GM21576 (cell line): ENCODE data around the gene JADE1.
A peak's percentile ranks its signal among the peaks of the same experiment; 100 is the strongest.

Experiments used
- ATAC-seq: cut with Tn5 transposase; IDR thresholded peaks from one replicate; pipeline ENCODE4 v1.9.1; 2021; ENCODE audit warnings: mild to moderate bottlenecking, moderate library complexity; ENCODE audit not compliant: unreplicated experiment

Gene JADE1

DNA sequence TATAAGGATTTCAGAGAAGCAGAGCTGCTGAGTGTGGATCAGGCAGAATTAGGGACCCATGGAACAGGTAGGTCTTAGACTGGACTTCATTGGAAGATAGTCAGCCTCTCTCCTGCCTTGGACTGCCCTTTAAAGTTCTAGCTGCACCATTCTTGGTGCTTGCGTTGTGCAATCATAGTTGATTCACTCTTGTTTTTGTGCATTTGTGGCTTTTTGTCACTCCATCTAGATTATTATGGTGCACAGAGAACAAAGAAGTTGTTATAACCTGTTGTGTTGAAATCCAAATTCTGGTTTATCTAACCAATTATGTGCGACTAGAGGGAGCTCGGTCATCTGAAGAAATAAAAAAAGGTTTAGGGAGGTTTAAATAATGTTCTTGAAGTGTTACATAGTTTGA, 59.3 kb downstream of the JADE1 start:
- ATAC-seq, result no peak

DNA sequence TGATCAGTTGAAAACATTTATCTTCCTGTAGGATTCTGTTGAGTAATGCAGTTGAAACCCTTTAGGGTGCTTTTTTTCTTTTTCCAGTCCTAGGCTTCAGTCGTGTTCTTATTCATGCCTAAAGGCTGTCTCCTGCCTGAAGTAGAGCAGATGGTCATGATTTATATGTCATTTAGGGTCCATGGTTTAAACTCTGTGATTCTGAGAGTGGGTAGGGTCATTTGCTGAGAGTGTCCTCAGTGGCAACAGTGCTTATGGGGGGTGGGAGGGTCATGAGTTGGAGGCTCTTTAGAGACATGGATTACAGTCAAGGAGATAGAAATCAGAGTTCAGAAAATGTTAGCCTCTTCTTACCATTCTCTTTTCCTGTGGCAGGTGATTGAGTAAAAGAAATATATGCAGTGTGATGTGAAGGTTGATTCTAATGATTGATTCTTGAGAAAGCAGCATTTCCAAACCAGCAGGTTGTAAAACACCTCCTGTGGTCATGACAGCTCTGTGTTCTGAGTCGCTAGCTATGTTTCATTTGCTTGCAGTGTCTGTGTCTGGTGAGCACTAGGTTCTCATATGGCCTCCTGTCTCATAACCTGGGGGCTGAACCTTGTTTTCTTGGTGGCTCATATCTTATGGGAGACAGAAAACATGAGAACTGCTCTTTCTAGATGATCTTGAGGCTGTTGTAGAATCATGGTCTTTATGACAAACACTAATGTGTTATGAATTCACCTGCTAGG, 60.4 kb downstream of the JADE1 start:
- no peak for ATAC-seq

DNA sequence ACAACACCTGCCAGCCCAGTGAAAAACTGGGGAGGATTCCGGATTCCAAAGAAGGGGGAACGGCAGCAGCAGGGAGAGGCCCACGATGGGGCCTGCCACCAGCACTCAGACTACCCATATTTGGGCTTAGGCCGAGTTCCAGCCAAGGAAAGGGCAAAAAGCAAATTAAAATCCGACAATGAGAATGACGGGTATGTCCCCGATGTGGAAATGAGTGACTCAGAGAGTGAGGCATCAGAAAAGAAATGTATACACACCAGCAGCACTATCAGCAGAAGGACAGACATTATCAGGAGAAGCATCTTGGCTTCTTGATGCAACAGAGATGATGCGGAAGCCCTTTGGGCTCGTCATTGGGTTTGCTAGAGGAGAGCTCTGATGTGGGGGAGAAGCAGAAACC, 62.4 kb downstream of the JADE1 start:
- ATAC-seq, result no peak

DNA sequence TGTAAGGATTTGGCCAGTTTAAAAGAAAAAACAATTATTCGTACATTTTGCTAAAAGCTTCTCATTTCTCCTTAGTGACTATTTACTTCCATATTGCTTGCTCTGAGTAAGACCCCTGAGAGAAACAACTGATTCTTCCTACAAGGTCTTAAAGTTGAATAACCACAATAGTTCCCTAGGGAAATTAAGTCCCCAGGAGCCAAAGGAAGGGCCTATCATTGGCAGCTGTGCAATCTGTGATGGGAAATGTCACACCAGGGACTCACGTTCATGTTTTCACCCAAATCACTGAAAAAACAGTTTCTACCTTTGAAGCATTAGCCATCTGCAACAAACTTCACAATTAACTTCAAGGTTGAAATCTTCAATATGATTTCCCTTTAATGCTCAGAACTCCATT, 66.7 kb downstream of the JADE1 start:
- no peak for ATAC-seq

DNA sequence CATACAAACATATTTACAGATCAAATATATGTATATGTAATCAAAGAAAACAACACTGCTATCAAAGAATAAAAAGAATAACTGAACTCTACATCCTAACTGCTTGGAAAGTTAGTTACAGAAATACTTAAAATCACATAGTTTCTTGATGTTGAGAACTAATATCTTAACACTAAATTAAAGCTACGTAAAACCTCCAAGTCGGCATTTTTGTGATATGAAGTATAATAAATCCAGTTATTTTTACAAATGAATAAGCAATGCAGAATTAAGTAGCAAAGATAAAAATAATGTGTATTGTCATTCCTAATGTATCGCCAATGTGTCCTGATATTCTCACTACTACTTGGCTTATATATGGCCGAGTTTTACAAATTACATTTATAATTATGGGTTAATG, 68.4 kb downstream of the JADE1 start:
- ATAC-seq, result no peak

DNA sequence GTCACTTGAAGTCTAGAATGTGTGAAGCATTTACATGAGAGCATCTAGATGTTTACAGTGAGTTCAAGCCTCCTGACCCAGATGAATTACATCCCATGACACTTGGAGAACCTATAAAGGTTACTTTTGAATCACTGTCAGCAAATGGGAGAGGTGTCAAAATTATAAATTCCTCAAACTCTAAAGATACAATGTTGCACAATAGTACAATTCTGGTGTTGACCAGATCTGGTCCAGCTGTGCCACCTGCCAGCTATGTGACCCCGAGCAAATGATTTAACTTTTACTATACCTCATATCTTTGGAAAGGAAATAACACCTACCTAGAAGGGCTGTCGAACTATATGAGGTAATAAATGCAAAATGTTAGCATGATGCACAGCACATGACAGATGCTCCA, 69.8 kb downstream of the JADE1 start:
- no peak for ATAC-seq

DNA sequence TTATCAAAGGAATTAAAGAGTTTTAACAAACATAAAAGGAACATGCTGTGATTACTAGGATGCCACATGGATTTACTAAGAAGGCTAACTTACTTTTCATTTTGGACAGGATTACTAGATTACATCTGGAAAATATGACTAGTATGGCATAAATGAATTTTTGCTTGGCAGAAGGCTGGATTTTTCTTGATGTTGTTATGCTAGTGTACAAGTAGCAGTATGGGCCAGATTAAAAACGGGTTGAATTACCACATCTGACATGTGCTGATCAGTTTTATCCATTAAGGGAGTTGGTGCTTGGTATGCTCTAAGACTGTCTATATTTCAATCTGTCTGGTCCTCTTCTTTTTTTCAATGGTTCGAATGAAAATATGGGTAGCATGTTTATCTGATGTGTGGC, 70.5 kb downstream of the JADE1 start:
- ATAC-seq, result no peak

DNA sequence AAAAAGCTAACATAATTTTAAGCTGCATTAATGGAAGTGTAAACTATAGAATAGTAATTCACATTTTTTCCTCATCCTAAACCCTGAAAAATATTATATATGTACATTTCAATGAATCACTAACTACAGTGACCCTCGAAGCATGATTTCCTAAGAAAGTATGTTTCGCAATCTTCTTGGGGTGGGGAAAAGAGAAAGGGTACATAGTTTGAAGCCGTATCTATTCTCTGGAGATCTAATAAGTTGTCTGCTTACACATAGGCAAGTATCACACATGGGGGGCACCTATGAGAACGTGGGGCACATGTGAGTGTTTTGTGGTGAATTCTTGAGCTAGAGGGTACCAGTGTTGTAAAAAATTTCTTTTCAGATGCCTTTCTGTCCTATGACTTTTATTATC, 71.2 kb downstream of the JADE1 start:
- no peak for ATAC-seq

DNA sequence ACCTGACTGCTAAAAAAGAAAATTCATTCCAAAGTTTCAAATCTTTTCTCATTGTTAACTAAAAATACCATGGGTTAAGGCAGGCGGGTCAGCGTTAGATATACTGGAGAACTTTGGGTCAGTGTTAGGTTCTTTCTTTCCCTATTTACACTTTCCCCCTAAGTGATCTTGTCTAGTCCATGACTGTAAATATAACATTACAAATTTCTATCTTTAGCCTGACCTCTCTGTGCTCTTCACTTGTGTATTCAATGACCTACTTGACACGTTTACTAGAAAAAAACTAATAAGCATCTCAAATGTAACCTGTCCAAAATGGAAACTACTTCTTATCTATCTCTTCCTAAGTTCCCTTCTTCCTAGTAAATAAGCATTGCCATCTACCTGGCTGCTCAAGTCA, 95.3 kb downstream of the JADE1 start:
- ATAC-seq, result no peak

DNA sequence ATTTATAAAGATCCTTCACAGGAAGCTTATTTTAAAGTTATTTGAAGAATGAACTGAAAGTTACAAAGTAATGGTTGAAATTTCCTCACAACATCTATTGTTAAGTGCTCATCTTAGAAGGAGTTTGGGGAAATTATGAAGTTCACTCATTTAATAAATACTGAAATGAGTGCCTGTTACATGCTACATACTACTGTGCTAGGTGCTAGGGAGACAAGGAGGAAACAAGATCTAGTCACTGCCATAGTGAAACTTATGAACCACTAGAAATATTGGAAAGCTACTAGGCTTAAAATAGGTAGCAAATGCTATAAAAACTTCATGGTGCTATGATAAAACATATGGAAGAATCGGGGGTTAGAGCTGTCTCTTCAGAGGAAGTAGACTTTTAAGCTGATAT, 97.1 kb downstream of the JADE1 start:
- no peak for ATAC-seq

DNA sequence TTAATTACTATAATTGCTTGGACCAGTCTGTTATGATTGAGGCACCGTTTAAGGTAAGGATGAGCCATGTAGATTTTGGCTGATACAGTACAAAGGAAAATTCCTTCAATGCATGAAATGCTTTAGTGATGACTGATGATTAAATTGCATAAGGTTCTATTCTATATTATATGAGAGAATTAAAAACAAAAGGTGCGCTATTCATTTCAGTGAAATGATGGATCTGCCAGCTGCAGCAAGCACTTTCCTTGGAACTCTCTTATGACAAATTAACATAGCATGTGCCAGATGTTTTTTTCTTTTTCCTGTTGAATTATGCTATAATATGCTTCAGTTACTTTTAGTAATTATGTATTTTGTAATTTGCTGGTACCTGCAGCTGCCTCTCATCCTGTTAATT, 98.5 kb downstream of the JADE1 start:
- no peak for ATAC-seq

DNA sequence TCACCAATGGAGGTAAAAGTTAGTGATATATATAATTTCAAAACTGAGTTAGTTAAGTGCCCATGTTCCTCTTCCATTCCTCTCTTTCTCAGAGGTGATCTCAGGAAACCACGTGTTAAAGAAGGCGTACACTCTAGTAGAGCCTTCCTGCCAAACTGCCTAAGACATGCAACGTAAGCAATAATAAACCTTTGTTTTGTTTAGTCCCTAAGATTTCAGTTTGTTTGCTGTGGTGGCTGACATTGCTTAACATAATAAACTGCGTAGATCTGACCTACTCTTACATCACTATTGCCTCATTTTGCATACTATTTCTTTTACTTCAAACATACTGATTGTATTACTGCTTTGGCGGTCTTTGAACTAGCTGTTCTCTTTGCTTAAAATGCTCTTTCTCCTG, 99.2 kb downstream of the JADE1 start:
- ATAC-seq, result no peak

DNA sequence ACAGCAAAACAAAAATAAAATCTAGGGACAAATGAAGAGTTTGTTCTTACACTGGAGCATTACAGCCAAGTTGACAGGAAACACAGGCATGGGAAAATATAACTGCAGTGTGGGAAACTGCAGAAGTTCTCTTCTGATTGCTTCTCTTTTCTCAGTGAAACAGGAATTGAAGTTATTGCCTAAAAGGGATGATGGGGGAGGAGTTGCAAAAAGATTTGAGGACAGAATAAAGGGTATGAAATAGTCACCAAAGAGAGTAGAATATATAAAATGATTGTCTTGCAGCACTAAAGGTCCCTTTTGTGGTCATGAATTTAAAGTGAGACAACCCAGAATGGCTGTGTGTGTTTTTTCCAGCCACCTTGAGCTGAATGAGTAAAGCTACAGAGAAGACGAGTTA, 103.7 kb downstream of the JADE1 start:
- no peak for ATAC-seq

DNA sequence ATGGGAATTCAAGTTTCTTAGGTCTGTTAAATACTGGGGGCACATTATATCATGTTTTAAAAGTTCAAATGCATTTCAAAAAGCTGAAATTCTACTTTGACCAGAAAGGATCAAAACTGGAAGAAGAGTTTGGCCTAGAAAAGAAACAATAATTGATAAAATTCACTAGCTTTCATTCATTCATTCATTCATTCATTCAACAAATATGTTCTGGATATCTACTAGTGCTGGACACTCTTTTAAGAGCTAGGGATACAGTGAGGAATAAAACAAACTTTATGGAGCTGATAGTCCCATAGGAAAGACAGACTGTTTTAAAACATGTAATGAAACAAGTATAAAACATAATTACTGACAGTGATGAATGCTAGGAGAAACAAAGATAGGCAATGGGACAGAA, 106.0 kb downstream of the JADE1 start:
- ATAC-seq, result no peak

DNA sequence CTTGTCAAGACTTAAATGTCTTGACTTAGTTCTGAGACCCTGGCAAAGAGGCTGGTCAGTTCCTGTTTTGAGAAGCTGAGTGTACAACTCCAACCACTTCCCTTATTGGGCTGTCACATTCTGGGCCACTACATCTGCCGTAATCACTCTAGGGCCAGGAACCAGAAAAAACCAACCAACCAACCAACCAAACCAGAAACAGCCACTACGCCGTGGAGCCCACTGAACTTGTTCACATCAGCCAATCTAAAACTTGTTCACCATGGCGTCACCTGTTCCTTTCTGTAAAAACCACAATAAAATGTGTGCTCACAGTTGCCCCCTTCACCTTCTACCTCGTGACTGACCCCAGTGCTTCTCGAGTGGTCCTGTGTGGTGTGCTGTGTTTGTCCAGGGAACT, 107.3 kb downstream of the JADE1 start:
- peak; percentile 69 for ATAC-seq

DNA sequence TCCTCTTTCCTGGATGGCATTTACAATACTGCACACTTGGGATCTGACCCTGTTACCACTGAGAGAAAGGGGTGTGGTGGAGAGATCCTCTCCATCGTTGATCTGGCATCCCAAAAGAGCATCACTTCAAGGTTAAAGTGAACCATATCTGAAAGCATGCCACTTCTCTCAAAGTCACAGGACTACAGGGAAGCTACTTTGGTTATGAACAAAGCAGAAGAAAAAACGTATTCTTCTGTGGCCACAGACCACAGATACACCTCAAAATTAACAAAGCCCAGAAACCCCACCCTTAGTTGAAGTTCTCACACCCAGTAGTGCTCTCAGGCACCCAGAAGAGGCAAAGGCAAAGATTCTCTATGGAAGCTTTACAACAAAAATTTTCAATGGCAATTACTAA, 108.3 kb downstream of the JADE1 start:
- ATAC-seq, result peak; percentile 70

DNA sequence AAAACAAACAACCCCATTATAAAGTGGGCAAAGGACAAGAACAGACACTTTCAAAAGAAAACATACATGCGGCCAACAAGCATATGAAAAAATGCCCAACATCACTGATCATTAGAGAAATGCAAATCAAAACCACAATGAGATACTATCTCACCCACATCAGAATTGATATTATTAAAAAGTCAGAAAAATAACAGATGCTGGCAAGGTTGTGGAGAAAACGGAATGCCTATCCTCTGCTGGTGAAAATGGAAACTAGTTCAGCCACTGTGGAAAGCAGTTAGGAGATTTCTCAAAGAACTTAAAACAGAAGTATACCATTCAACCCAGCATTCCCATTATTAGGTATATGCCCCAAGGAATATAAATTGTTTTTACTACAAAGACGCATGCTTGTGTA, 112.5 kb downstream of the JADE1 start:
- no peak for ATAC-seq
